ENCODE results near the gene CSNK1A1L.
"Not testable (repeated sequence)": the region's sequence is repeated elsewhere in the genome, so short reads cannot be mapped to it uniquely, and the experiment has no call there.

GRCh38 chr13:37056228-37056627, 49.2 kb downstream of the CSNK1A1L start:
- TF ChIP-seq CTCF, POLR2A (IDR thresholded peaks at IDR 0.05): not testable (repeated sequence)

All from thyroid gland (tissue), 4 donors.